ENCODE measurements around the gene NSDHL.
"Not testable (repeated sequence)": the region's sequence is repeated elsewhere in the genome, so short reads cannot be mapped to it uniquely, and the experiment has no call there.

Gene NSDHL

GRCh38 chrX:152830312-152831305, at the start of gene NSDHL, which contains the start of gene CETN2:
Gene NSDHL (plus strand): TSS chrX:152831063. CDS start chrX:152846325, 15,262 bp downstream.
Gene CETN2 (minus strand): TSS chrX:152830757. CDS start chrX:152830710, 47 bp downstream.
- DNase-seq (ENCODE audit: low spot score): peak; percentile 98

GRCh38 chrX:152787062-152787461, 43.8 kb upstream of the NSDHL start:
- DNase-seq (ENCODE audit: low spot score): not testable (repeated sequence)

DNA sequence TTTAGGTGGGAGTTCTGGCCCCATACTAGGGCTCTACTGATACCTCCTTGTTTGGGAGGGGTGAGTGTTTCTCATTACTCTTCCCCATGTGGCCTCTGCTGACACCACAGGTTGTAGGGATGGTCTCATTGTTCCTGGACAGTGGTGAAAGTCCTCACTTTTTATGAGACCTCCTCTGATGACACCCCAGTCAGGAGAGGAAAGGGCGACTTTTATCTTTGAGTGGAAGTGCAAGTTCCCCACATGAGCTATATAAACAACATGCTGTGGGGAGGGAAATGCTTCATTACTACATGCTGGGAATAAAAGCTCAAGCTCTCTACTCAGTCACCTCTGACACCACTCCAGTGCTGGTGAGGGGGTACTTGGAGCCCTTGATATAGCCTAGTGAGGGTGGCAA, 31.9 kb upstream of the NSDHL start:
- DNase-seq (ENCODE audit: low spot score): no peak

DNA sequence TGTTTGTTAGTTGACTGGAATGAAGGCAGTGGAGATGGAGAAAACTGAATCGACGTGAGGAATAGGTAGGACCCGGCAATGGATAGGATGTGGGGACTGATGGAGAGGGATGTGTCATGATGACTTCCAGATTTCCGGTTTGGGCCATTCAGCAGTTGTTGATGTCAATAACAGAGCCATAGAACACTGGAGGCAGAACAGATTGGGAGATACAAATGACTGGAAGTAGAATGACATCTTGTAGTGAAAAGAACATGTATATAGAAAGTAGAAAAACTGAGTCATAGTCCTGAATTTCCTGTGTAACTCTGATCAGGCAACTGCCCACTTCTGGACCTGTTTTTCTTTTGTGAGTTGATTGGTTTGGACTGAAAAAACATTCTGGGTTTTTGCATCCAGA, 24.8 kb upstream of the NSDHL start:
- no peak for DNase-seq (ENCODE audit: low spot score)

DNA sequence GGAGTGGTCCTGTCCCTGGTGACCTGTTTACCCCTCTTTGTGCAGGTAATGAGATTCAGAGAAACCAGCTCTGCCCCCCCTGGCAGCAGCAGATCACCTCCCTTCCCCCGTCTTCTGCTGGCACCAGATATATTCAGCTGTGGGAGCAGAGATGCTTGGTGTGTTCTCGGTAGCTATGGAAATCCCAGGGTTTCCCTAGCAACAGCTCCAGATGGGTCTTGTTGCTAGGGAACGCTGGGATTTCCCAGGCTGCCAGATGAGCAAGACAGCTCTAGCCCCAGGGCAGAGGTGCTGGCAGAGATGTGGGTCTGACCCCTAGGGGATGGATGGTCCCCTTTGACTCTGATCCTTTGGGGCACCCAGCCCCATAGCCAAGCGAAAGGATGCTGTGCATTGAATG, 20.5 kb upstream of the NSDHL start:
- peak; percentile 20 for DNase-seq (ENCODE audit: low spot score)

GRCh38 chrX:152813206-152813605, 17.7 kb upstream of the NSDHL start:
- DNase-seq (ENCODE audit: low spot score): no peak

DNA sequence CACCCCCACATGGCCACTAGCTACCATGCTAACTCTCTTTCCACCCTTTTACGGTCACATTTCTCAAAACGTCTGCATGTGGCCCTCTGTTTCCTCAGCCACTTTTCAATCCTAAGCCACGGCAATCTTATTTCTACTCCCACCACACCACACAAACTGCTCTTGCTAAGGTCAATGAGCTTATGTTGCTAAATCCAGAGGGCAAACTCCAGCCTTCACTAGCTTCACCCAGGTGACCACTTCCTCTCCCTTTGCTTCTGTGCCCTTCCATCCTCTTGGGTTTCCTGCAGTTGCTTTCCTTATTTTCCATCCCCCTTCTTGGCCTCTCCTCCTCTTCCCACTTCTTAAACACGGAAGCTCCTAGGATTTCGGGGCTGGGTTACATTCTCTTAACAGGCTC, 16.8 kb upstream of the NSDHL start:
- no peak for DNase-seq (ENCODE audit: low spot score)

DNA sequence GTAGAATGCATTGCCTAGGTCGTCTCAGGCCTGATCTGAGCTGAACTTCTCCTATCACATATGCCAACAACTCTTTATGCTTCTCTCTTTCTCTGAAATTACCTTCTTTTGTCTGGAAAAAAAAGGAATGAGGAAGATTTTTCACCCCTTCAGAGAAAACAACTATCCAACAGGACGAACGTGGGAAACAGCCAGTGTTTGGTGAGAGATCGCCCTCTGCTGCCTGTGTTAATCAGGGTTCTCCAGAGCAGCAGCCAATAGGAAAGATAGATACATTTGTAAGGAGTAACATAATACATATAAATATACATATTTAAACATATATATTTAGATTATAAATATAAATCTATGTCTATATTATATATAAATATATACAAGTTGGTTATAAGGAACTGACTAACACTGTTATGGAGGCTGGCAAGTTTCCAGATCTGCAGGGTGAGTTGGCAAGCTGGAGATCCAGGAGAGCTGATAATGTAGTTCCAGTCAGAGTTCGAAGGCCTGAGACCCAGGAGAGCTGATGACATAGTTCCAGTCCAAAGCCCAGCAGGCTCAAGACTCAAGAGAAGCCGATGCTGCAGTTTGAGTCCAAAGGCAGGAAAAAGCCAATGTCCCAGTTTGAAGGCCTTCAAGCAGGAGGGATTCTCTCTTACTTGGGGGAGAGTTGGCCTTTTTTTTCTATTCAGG, 13.6 kb upstream of the NSDHL start:
- DNase-seq (ENCODE audit: low spot score): peak; percentile 33

DNA sequence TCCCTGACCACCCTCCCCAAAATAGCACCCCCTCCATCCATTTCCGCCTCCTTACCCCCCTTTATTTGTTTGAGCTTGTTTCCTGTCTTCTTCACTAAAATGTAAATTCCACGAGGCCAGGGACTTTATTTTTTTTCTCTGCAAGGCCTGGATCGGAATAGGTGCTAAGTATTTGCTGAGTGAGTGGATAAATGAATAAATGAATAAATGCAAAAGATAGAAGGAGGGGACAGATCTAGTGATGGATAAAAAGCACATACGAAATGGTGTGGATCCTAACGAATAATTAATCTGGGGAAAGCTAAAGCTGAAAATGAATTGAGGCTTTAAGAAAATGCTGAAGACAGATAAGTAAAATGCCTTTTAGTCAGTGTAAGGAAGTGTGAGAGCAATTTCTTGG, 12.5 kb upstream of the NSDHL start:
- no peak for DNase-seq (ENCODE audit: low spot score)

- DNase-seq (ENCODE audit: low spot score): no peak
Measured at GRCh38 chrX:152819266-152819665, 11.6 kb upstream of the NSDHL start.

- DNase-seq (ENCODE audit: low spot score): no peak
Measured at GRCh38 chrX:152819732-152820131, 11.1 kb upstream of the NSDHL start.

- peak; percentile 55 for DNase-seq (ENCODE audit: low spot score)
Measured at GRCh38 chrX:152821145-152821765, 9.6 kb upstream of the NSDHL start.

DNA sequence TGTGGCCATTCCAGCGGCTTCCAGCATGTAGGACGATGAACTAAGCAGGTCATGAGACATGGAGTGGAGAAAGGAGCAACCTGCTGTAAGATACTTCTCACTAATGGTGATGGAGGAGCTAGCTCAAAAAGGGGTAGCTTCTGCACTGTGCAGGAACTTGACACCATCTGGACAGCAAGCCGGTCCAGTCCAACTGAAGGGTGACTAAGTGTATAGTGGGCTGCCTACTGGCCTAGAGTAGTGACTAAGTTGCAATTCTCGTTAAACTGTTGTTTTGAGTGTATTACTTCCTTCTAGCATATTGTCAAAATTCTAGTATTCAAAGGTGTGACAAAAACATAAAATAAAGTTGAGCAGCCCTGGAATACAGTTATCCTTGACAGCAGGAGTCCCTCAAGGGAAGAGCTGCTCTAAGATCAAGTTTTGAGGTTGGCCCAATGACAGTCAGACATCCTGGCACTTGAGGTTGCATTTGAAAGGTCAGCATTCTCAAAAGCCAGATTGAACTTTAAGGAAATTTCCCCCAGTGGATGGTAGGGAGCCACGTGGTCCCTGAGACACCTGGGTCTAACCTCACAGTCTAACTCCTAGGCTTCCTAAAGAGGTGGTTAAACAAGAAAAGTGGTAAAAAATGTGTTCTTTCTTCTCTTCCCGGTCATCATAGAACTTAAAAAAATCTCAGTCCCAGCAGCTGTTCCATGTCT, 8.3 kb upstream of the NSDHL start:
- DNase-seq (ENCODE audit: low spot score): no peak

DNA sequence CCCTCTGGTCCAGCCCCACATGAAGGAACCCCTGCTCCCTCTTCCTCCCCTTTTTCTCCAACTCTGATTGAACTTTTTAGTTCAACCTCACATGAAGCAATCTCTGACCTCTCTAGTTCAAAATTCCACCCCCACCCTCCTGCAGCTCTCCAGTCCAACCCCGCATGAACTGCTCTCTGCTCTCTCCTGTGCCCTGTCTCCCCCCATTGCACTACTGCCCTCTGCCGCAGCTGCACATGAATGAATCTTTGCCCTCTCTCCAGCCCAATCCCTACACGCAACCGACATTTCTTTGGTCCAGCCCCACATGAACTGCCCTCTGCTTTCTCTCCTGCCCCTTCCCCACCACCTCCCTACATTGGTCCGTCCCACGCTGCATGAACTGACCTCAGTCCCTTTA, 7.2 kb upstream of the NSDHL start:
- no peak for DNase-seq (ENCODE audit: low spot score)

- DNase-seq (ENCODE audit: low spot score): no peak
Measured at GRCh38 chrX:152824841-152825374, 6.0 kb upstream of the NSDHL start.

- no peak for DNase-seq (ENCODE audit: low spot score)
Measured at GRCh38 chrX:152831391-152831790, 528 bp downstream of the NSDHL start.

- DNase-seq (ENCODE audit: low spot score): no peak
Measured at GRCh38 chrX:152832520-152832919, 1.7 kb downstream of the NSDHL start.

DNA sequence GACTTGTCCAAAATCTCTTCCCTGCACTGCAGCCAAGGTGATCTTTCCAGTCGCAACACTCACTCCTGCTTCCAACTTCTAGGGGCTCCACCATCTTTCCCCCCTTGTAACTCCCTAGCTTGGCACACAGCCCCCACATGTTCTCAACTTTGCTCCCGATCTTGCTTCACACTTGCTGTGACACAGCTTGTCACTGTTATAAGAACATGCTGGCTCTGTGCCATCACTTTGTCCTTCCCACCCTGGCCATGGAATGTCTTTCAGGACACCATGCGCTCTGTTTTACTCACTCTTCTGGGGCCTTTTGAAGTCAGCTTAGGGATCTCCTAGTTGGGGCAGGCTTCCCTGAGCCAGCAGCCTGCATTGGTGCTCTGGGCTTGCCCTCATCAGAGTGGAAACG, 2.5 kb downstream of the NSDHL start:
- no peak for DNase-seq (ENCODE audit: low spot score)

DNA sequence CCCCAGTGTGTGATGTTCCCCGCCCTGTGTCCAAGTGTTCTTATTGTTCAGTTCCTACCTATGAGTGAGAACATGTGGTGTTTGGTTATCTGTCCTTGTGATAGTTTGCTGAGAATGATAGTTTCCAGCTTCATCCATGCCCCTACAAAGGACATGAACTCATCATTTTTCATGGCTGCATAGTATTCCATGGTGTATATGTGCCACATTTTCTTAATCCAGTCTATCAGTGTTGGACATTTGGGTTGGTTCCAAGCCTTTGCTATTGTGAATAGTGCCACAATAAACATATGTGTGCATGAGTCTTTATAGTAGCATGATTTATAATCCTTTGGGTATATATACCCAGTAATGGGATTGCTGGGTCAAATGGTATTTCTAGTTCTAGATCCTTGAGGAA, 4.6 kb downstream of the NSDHL start:
- DNase-seq (ENCODE audit: low spot score): not testable (repeated sequence)

- DNase-seq (ENCODE audit: low spot score): no peak
Measured at GRCh38 chrX:152842772-152843338, 12.0 kb downstream of the NSDHL start.

GRCh38 chrX:152843852-152844251, 13.0 kb downstream of the NSDHL start:
- no peak for DNase-seq (ENCODE audit: low spot score)
